Colonic mucosa (tissue), 2 donors: ENCODE results near the gene AVEN. TPM values are rescaled to one million over a fixed set of nuclear protein-coding genes. Genes with fewer than 3 reads are reported as not detected.

ENCODE experiments used
- total RNA-seq, 2 donors: library from RNA; stranded (reverse); fragmentation: NEBNext Ultra II Directional in 1 of 2; extraction: Animal tissue kit (Norgen Biotek cat#: 25700) in 1 of 2; gene quantifications; one replicate each; pipeline ENCODE4 v1.2.1, GENCODE V29; 2021
- donor health status: DM: no; HTN: no; CAD: no.
- donor health status: DM: no; HTN: no; CAD: no.

The AVEN gene
- total RNA-seq, 2 donors from 2014 or later: 10.0 to 13.9 TPM

Other genes with a start within 250 kb of the AVEN start
- not detected for gene CHRM5, start 70.7 kb downstream of the AVEN start, total RNA-seq
- gene EMC7, start 62.7 kb upstream of the AVEN start, total RNA-seq: 10 to 100 TPM; 73.1 to 78.6 TPM
- 1 to 10 TPM in 1 of 2 donors, under 1 TPM in 1; 0.69 to 1.3 TPM for gene PGBD4, start 62.9 kb upstream of the AVEN start, total RNA-seq
- gene KATNBL1, start 170.9 kb upstream of the AVEN start, total RNA-seq: 10 to 100 TPM; 37.2 to 43.0 TPM
- gene EMC4, start 185.8 kb upstream of the AVEN start, total RNA-seq: 100 to 1,000 TPM in 1 of 2 donors, 10 to 100 TPM in 1; 83.5 to 115 TPM